ENCODE data around the gene CFC1. TPM values are rescaled to one million over a fixed set of nuclear protein-coding genes. Genes with fewer than 3 reads are reported as not detected.
"Not testable (repeated sequence)": the region's sequence is repeated elsewhere in the genome, so short reads cannot be mapped to it uniquely, and the experiment has no call there.

The CFC1 gene
- total and polyA plus RNA-seq, 2 donors from 2014 or later, result not detected

DNA sequence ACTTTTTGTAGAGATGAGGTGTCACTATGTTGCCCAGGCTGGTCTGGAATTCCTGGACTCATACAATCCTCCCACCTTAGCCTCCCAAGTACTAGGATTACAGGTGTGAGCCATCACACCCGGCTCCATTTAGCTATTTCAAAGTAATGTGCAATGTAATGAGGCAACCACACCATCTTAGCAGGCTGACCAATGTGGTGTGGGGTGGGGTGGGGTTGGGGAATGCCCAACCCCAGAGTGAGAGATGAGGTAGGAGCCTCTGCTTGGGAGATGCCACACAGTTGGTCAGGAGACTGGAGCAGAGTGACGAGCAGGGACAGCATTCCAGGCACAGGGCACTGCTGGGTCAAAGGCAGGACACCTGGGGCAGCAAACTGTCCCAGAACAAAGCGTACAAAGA, 51.0 kb downstream of the CFC1 start:
- H3K4me3 ChIP-seq (ENCODE audit: low read length in 3 of 3); FAIRE-seq; DNase-seq; H3K9me3 ChIP-seq (ENCODE audit: control insufficient read depth in 2 of 3, insufficient read depth in 1 of 3, low read length in 3 of 3); H3K36me3 ChIP-seq (ENCODE audit: control insufficient read depth in 2 of 3, insufficient read depth in 3 of 3, low read length in 3 of 3); H3K27me3 ChIP-seq (ENCODE audit: control insufficient read depth, insufficient read depth, low read length); H3K4me1 ChIP-seq (ENCODE audit: control insufficient read depth in 2 of 3, insufficient read depth in 2 of 3, low read depth in 1 of 3, low read length in 3 of 3); H3K9ac ChIP-seq (ENCODE audit: low read length in 3 of 3); intact Hi-C loops (cut with DNase I); H3K27ac ChIP-seq (ENCODE audit: low read depth in 2 of 2, low read length in 2 of 2): not testable (repeated sequence)

DNA sequence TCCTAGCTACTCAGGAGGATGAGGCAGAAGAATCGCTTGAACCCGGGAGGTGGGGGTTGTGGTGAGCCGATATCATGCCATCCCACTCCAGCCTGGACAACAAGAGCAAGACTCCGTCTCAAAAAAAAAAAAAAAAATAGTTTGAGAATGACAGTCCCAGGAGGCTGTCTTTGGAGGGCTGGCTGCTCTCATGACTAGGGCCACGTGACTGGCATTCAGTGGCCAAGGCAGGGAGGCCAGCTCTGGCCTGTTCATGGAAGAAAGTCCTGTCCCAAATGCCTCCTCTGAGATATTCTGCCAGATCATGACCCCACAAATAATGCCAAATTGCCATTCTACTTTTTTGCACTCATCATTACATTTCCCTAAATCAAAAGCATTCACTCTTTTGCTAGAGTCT, 54.4 kb downstream of the CFC1 start:
- H3K27ac ChIP-seq (ENCODE audit: low read depth in 2 of 2, low read length in 2 of 2); FAIRE-seq; H3K4me3 ChIP-seq (ENCODE audit: low read length in 3 of 3); H3K27me3 ChIP-seq (ENCODE audit: control insufficient read depth, insufficient read depth, low read length); H3K9me3 ChIP-seq (ENCODE audit: control insufficient read depth in 2 of 3, insufficient read depth in 1 of 3, low read length in 3 of 3); H3K9ac ChIP-seq (ENCODE audit: low read length in 3 of 3); intact Hi-C loops (cut with DNase I); H3K4me1 ChIP-seq (ENCODE audit: control insufficient read depth in 2 of 3, insufficient read depth in 2 of 3, low read depth in 1 of 3, low read length in 3 of 3); DNase-seq; H3K36me3 ChIP-seq (ENCODE audit: control insufficient read depth in 2 of 3, insufficient read depth in 3 of 3, low read length in 3 of 3): not testable (repeated sequence)

DNA sequence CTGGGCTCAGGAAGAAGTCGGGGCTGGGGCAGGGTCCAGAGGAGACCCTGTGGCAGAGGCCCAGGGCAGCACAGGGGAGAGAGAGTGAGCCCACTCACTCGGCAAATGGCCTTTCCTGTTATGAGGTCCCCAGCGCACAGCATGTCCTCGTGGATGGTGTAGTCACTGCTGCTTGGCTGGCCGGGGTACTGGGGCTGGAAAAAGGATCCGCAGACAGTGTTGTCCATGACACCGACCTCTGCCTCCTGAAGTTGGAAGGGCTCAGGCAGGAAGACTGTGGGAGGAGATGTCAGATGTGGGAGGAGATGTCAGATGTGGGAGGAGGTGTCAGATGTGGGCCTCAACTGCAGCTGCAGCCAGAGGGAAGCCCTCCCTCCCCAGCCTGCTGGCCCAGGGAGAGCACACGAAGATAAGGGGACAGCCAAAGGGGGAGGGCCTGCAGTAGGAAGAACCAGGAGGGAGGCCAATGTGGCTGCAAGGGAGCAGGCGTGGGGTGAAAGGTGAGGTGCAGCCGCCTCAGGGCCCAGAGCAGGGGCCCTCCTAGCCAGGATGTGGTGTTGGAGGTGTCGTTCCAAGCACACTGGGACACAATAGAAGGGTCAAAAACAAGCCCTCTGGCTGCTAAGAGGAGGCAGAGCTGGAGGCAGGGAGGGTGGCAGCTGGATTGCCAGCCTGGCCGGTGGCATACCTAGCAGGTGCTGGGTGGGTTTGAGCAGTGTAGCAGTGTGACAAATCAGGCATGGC, 55.4 kb downstream of the CFC1 start:
- FAIRE-seq; H3K9ac ChIP-seq (ENCODE audit: low read length in 3 of 3); DNase-seq; H3K27me3 ChIP-seq (ENCODE audit: control insufficient read depth, insufficient read depth, low read length); H3K36me3 ChIP-seq (ENCODE audit: control insufficient read depth in 2 of 3, insufficient read depth in 3 of 3, low read length in 3 of 3); intact Hi-C loops (cut with DNase I); H3K27ac ChIP-seq (ENCODE audit: low read depth in 2 of 2, low read length in 2 of 2); H3K4me1 ChIP-seq (ENCODE audit: control insufficient read depth in 2 of 3, insufficient read depth in 2 of 3, low read depth in 1 of 3, low read length in 3 of 3); H3K9me3 ChIP-seq (ENCODE audit: control insufficient read depth in 2 of 3, insufficient read depth in 1 of 3, low read length in 3 of 3); H3K4me3 ChIP-seq (ENCODE audit: low read length in 3 of 3): not testable (repeated sequence)

- H3K9ac ChIP-seq (ENCODE audit: low read length in 3 of 3); intact Hi-C loops (cut with DNase I); DNase-seq; H3K4me3 ChIP-seq (ENCODE audit: low read length in 3 of 3); H3K36me3 ChIP-seq (ENCODE audit: control insufficient read depth in 2 of 3, insufficient read depth in 3 of 3, low read length in 3 of 3); H3K9me3 ChIP-seq (ENCODE audit: control insufficient read depth in 2 of 3, insufficient read depth in 1 of 3, low read length in 3 of 3); FAIRE-seq; H3K27ac ChIP-seq (ENCODE audit: low read depth in 2 of 2, low read length in 2 of 2); H3K4me1 ChIP-seq (ENCODE audit: control insufficient read depth in 2 of 3, insufficient read depth in 2 of 3, low read depth in 1 of 3, low read length in 3 of 3); H3K27me3 ChIP-seq (ENCODE audit: control insufficient read depth, insufficient read depth, low read length): not testable (repeated sequence)
Measured at GRCh38 chr2:130542789-130543188, 56.6 kb downstream of the CFC1 start.

Other genes with a start within 250 kb of the CFC1 start
- 89.2 TPM for gene PTPN18, start 243.5 kb downstream of the CFC1 start, total RNA-seq
- 34.8 TPM for gene PTPN18, start 243.5 kb downstream of the CFC1 start, polyA plus RNA-seq (ENCODE audit: insufficient read depth, low read depth, low replicate concordance)
- not detected for gene POTEI, start 90.2 kb downstream of the CFC1 start, total RNA-seq
- not detected for gene POTEI, start 90.2 kb downstream of the CFC1 start, polyA plus RNA-seq (ENCODE audit: insufficient read depth, low read depth, low replicate concordance)
- not detected for gene CFC1B, start 78.4 kb downstream of the CFC1 start, total RNA-seq
- not detected for gene CFC1B, start 78.4 kb downstream of the CFC1 start, polyA plus RNA-seq (ENCODE audit: insufficient read depth, low read depth, low replicate concordance)
- not detected for gene POTEJ, start 11.9 kb upstream of the CFC1 start, total RNA-seq
- gene POTEJ, start 11.9 kb upstream of the CFC1 start, polyA plus RNA-seq (ENCODE audit: insufficient read depth, low read depth, low replicate concordance), result not detected
- gene GPR148, start 129.5 kb upstream of the CFC1 start, total RNA-seq, result not detected
- not detected for gene GPR148, start 129.5 kb upstream of the CFC1 start, polyA plus RNA-seq (ENCODE audit: insufficient read depth, low read depth, low replicate concordance)
- gene AMER3, start 156.0 kb upstream of the CFC1 start, total RNA-seq, result not detected
- not detected for gene AMER3, start 156.0 kb upstream of the CFC1 start, polyA plus RNA-seq (ENCODE audit: insufficient read depth, low read depth, low replicate concordance)
- gene ARHGEF4, start 237.3 kb upstream of the CFC1 start, total RNA-seq, result 0.94 TPM
- 0.90 TPM for gene ARHGEF4, start 237.3 kb upstream of the CFC1 start, polyA plus RNA-seq (ENCODE audit: insufficient read depth, low read depth, low replicate concordance)